MV-4-11 (cell line): Measurements from ENCODE around the gene EXOC8.

Experiments
- DNase-seq: peaks from one replicate; lab custom pipeline; 2025; lab: John Stamatoyannopoulos, UW

The EXOC8 gene

DNA sequence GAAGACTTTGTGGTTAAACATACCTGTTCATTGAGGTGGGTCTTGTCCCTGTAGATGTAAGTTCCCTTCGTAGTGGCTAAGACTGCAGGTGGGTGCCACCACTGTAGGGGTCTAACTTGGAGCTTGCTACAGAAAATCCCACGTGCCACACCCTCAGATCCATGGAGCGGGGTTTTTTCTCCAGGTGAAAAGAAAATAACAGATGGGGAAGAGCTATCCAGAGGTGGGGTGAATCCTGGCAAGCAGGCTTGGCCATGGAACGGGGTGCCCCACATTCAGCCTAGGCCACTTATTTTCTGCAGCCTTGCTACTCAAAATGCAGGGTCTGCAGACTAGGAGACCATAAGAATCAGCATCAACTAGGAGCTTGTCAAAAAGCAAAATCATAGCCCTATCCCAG is 24.0 kb downstream of the EXOC8 start:
- DNase-seq, result no peak

- DNase-seq, result no peak
Measured at GRCh38 chr1:231312432-231312788, 25.2 kb downstream of the EXOC8 start.

DNA sequence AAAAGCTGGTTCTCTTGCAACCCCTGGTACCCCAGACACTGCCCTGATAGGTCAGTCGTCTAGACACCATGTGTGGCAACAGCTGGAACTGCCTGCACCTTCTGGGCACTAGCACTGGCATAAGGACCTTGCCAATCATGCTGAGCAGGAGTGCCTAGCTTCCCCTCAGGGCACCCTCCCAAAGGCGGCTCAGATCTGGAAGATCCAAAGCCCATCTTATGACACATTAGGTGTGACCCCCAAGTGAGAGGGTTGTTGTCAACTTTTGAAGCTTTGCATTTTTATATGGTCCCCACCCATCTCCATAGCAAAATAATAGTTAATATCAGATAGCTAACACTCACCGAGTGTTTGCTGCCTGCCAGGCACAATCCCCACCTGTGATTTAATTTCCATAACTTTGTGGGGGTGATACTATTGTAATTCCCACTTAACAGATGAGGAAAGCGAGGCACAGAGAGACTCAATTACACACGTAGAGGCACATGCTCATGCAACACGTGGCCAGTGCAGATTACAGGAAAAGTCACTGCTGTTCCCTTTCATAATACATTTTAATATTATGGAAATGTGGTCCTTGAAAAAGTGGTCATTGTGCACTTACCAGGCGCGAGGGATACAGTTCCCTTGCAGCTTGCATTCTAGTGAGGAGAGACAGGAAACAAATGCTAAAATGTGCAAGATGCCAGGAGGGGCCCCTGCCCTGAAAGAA is 25.8 kb downstream of the EXOC8 start:
- DNase-seq, result no peak

DNA sequence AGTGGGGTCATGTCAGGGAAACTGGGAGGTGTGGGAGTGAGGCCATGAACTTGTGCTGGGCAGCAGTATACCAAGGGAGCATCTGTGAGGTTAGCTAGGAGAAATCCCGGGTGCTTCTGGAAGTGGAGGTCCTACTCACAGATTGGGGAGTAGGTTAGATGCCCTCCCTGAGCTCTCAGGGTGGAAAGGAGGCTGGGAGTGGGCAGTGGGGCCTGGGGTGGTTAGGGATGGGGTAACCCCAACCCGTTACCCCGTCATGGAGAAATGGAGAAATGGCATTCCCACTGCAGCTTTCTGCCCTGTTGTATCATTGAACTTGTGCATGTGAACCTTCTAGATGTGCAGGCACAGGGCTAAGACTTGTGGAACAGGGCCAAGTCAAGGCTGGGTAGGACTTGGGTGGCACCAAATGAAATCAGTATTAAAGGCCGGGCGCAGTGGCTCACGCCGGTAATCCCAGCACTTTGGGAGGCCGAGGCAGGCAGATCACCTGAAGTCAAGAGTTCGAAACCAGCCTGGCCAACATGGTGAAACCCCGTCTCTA is 27.2 kb downstream of the EXOC8 start:
- no peak for DNase-seq

- DNase-seq, result no peak
Measured at GRCh38 chr1:231301990-231302389, 35.7 kb downstream of the EXOC8 start.

GRCh38 chr1:231295938-231296337 is 41.7 kb downstream of the EXOC8 start:
- no peak for DNase-seq

DNA sequence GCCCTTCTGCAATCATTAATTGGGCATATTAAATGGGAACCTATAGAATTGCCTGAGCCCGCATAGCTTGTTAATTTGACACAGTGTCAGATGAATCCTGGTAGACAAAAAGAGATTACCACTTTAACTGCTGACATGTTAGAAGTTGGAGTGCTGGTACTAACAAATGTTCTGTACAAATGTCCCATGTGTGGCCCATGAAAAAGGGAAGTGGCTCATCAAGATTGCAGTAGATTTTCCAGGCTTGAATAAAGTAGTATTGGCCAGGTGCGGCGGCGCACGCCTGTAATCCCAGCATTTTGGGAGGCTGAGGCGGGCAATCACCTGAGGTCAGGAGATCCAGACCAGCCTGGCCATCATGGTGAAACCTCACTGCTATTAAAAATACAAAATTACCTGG is 51.0 kb downstream of the EXOC8 start:
- DNase-seq, result peak; percentile 2

GRCh38 chr1:231284441-231284840 is 53.2 kb downstream of the EXOC8 start:
- no peak for DNase-seq
